T-helper 1 cell (primary cell): ENCODE results near the gene SPPL2B.

ENCODE experiments used
- DNase-seq, 5 donors: peaks; one replicate each; pipeline ENCODE4 v3.0.0-alpha.2; 2012 to 2020

SPPL2B gene

GRCh38 chr19:2302319-2303210 is 25.9 kb upstream of the SPPL2B start:
- DNase-seq = no peak

- no peak for DNase-seq
Observed at GRCh38 chr19:2303211-2303798, 25.2 kb upstream of the SPPL2B start.

GRCh38 chr19:2305452-2306280 is 22.8 kb upstream of the SPPL2B start:
- no peak for DNase-seq

GRCh38 chr19:2306281-2306806 is 22.1 kb upstream of the SPPL2B start:
- no peak for DNase-seq

GRCh38 chr19:2306971-2307370 is 21.5 kb upstream of the SPPL2B start:
- DNase-seq = no peak

GRCh38 chr19:2307518-2308012 is 20.9 kb upstream of the SPPL2B start:
- DNase-seq = no peak

- no peak for DNase-seq
Observed at GRCh38 chr19:2308114-2308556, 20.3 kb upstream of the SPPL2B start, which contains the start of gene LINGO3. TSS of gene LINGO3 (minus strand) at chr19:2308154. CDS start at chr19:2291776, 16,378 bp downstream.

GRCh38 chr19:2309734-2310362 is 18.6 kb upstream of the SPPL2B start:
- DNase-seq = no peak

GRCh38 chr19:2311093-2311492 is 17.4 kb upstream of the SPPL2B start:
- DNase-seq = no peak

GRCh38 chr19:2312820-2313501 is 15.5 kb upstream of the SPPL2B start:
- DNase-seq = no peak

- no peak for DNase-seq
Observed at GRCh38 chr19:2315121-2315817, 13.2 kb upstream of the SPPL2B start.

GRCh38 chr19:2315818-2316353 is 12.6 kb upstream of the SPPL2B start:
- no peak for DNase-seq

GRCh38 chr19:2317300-2317699 is 11.2 kb upstream of the SPPL2B start:
- no peak for DNase-seq

- no peak for DNase-seq
Observed at GRCh38 chr19:2317756-2318155, 10.7 kb upstream of the SPPL2B start.

- no peak for DNase-seq
Observed at GRCh38 chr19:2318923-2319322, 9.6 kb upstream of the SPPL2B start.

- DNase-seq = no peak
Observed at GRCh38 chr19:2319551-2319950, 8.9 kb upstream of the SPPL2B start.

- no peak for DNase-seq
Observed at GRCh38 chr19:2320049-2320448, 8.4 kb upstream of the SPPL2B start.

- DNase-seq = no peak
Observed at GRCh38 chr19:2320939-2321338, 7.5 kb upstream of the SPPL2B start.

GRCh38 chr19:2321565-2322283 is 6.8 kb upstream of the SPPL2B start:
- DNase-seq = no peak

GRCh38 chr19:2323707-2324106 is 4.8 kb upstream of the SPPL2B start:
- DNase-seq = no peak
